SK-N-SH (cell line): Measurements from ENCODE around the gene ISM1. TPM values are rescaled to one million over a fixed set of nuclear protein-coding genes. Genes with fewer than 3 reads are reported as not detected.

Experiments used
- CTCF ChIA-PET: fragments of 300-600, 350-600 bp; formaldehyde crosslinking; extraction: SDS; loops from one replicate; lab custom pipeline; 2021; lab: Yijun Ruan, JAX
- POLR2A ChIA-PET: fragments of 350-600 bp; sonication (Branson Sonifier 250); formaldehyde crosslinking; extraction: SDS; loops from one replicate; lab custom pipeline; 2020; ENCODE audit warnings: antibody characterized with exemption, inconsistent platforms; lab: Yijun Ruan, JAX
- DNase-seq: peaks from one replicate; pipeline ENCODE4 v3.0.0; 2012
- H2AFZ ChIP-seq: fragments of 200-600 bp; sonication (generic); 2 replicates; pipeline ENCODE4 v1.8.1; 2016; ENCODE audit warnings: antibody characterized with exemption, mild to moderate bottlenecking, low read depth
- H3F3A ChIP-seq: fragments of 200-600 bp; sonication (generic); replicated peaks from 2 replicates; pipeline ENCODE3; 2016; ENCODE audit warnings: antibody characterized with exemption, mild to moderate bottlenecking; ENCODE audit not compliant: insufficient read depth
- H3K27ac ChIP-seq, 2 experiments: fragments of 200-500 bp in 1 of 2; fragments of 200-600 bp in 1 of 2; sonication (Bioruptor generic) in 1 of 2; sonication (generic), shearing (Covaris generic) in 1 of 2; 2 replicates each; pipeline versions ENCODE4 v1.5.1 to v1.6.1; 2014 to 2016; ENCODE audit warnings: low read depth in 2 of 2, inconsistent platforms in 1 of 2, low read length in 1 of 2, mild to moderate bottlenecking in 1 of 2, mixed read lengths in 1 of 2
- H3K27me3 ChIP-seq: fragments of 200-600 bp; sonication (generic), shearing (Covaris generic); 2 replicates; pipeline ENCODE4 v1.6.1; 2016; ENCODE audit warnings: mixed run types; ENCODE audit not compliant: insufficient read depth
- H3K36me3 ChIP-seq, 2 experiments: fragments of 200-500 bp in 1 of 2; fragments of 200-600 bp in 1 of 2; sonication (Bioruptor generic) in 1 of 2; sonication (generic) in 1 of 2; replicated peaks in 1 of 2; 2 replicates each; pipeline versions ENCODE3 to v1.5.1; 2014 to 2016; ENCODE audit warnings: low read length in 1 of 2, mild to moderate bottlenecking in 1 of 2; ENCODE audit not compliant: insufficient read depth in 2 of 2, control insufficient read depth in 1 of 2
- H3K4me1 ChIP-seq, 2 experiments: fragments of 200-500 bp in 1 of 2; fragments of 200-600 bp in 1 of 2; sonication (Bioruptor generic) in 1 of 2; sonication (generic), shearing (Covaris generic) in 1 of 2; 2 replicates each; pipeline versions ENCODE4 v1.5.1 to v1.6.1; 2014 to 2016; ENCODE audit warnings: low read depth in 1 of 2, low read length in 1 of 2, mixed run types in 1 of 2; ENCODE audit not compliant: insufficient read depth in 2 of 2, control insufficient read depth in 1 of 2
- H3K4me2 ChIP-seq: fragments of 200-600 bp; sonication (generic), shearing (Covaris generic); 2 replicates; pipeline ENCODE4 v1.6.1; 2017; ENCODE audit warnings: mixed run types
- H3K4me3 ChIP-seq, 2 experiments: fragments of 200-500 bp in 1 of 2; fragments of 200-600 bp in 1 of 2; sonication (Bioruptor generic) in 1 of 2; sonication (generic), shearing (Covaris generic) in 1 of 2; 2 replicates each; pipeline versions ENCODE4 v1.5.1 to v1.8.1; 2014 to 2016; ENCODE audit warnings: low read depth in 2 of 2, inconsistent platforms in 1 of 2, low read length in 1 of 2, mild to moderate bottlenecking in 1 of 2, mixed read lengths in 1 of 2, moderate library complexity in 1 of 2
- H3K79me2 ChIP-seq: fragments of 200-600 bp; sonication (generic); 2 replicates; pipeline ENCODE4 v1.8.1; 2017; ENCODE audit warnings: mild to moderate bottlenecking; ENCODE audit not compliant: insufficient read depth
- H3K9ac ChIP-seq: fragments of 200-600 bp; sonication (generic); 2 replicates; pipeline ENCODE4 v1.6.1; 2017; ENCODE audit warnings: mixed run types
- H3K9me2 ChIP-seq: fragments of 200-600 bp; sonication (generic); 2 replicates; pipeline ENCODE4 v1.6.1; 2017; ENCODE audit warnings: mixed run types
- H3K9me3 ChIP-seq: fragments of 200-600 bp; sonication (generic); 2 replicates; pipeline ENCODE4 v1.6.1; 2017; ENCODE audit warnings: mixed run types, mild to moderate bottlenecking, moderate library complexity
- H4K20me1 ChIP-seq: fragments of 200-600 bp; sonication (generic); 2 replicates; pipeline ENCODE4 v1.6.1; 2017; ENCODE audit warnings: mild to moderate bottlenecking, mixed run types; ENCODE audit not compliant: insufficient read depth
- FOSL2 ChIP-seq: IDR thresholded peaks from 2 replicates; pipeline ENCODE4 v1.4.0; 2012; ENCODE audit warnings: low read depth, mild to moderate bottlenecking, moderate library complexity, borderline replicate concordance
- FOXJ3 ChIP-seq: sonication (generic); formaldehyde crosslinking; IDR thresholded peaks from 2 replicates; pipeline ENCODE4 v1.5.1; 2020; ENCODE audit warnings: mild to moderate bottlenecking, missing genetic modification reagents
- FOXM1 ChIP-seq: IDR thresholded peaks from 2 replicates; pipeline ENCODE4 v1.4.0; 2012; ENCODE audit warnings: low read depth, mild to moderate bottlenecking
- GABPA ChIP-seq: IDR thresholded peaks from 2 replicates; pipeline ENCODE4 v1.4.0; 2012; ENCODE audit warnings: low read depth, mild to moderate bottlenecking
- GATA2 ChIP-seq: sonication (generic); formaldehyde crosslinking; IDR thresholded peaks from 2 replicates; pipeline ENCODE4 v1.5.0; 2020; ENCODE audit warnings: mild to moderate bottlenecking, missing genetic modification reagents
- MEF2A ChIP-seq: IDR thresholded peaks from 2 replicates; pipeline ENCODE4 v1.4.0; 2012; ENCODE audit warnings: low read depth, borderline replicate concordance
- MXI1 ChIP-seq: IDR thresholded peaks from 2 replicates; pipeline ENCODE4 v1.6.1; 2012; ENCODE audit warnings: mild to moderate bottlenecking, low read depth, low read length, improper control_type of control experiment
- RAD21 ChIP-seq: IDR thresholded peaks from 2 replicates; pipeline ENCODE4 v1.6.1; 2012; ENCODE audit warnings: mild to moderate bottlenecking, low read length
- RCOR1 ChIP-seq: fragments of 150-350 bp; IDR thresholded peaks from 2 replicates; pipeline ENCODE4 v1.6.1; 2017; ENCODE audit warnings: antibody characterized with exemption, low read length
- RFX5 ChIP-seq: IDR thresholded peaks from 2 replicates; pipeline ENCODE4 v1.6.1; 2012; ENCODE audit warnings: mild to moderate bottlenecking, improper control_type of control experiment, low read length
- SMC3 ChIP-seq: IDR thresholded peaks from 2 replicates; pipeline ENCODE4 v1.6.1; 2012; ENCODE audit warnings: low read depth, low read length, improper control_type of control experiment
- TAF1 ChIP-seq: IDR thresholded peaks from 2 replicates; pipeline ENCODE4 v1.6.1; 2012; ENCODE audit warnings: low read depth, mild to moderate bottlenecking, low read length, moderate library complexity, borderline replicate concordance
- TCF12 ChIP-seq: IDR thresholded peaks from 2 replicates; pipeline ENCODE4 v1.4.0; 2012
- TEAD4 ChIP-seq: IDR thresholded peaks from 2 replicates; pipeline ENCODE4 v1.4.0; 2012; ENCODE audit warnings: mild to moderate bottlenecking, borderline replicate concordance; ENCODE audit not compliant: insufficient read depth
- YY1 ChIP-seq: IDR thresholded peaks from 2 replicates; pipeline ENCODE4 v1.4.0; 2012; ENCODE audit warnings: low read depth, mild to moderate bottlenecking
- WGBS: methylation state at CpG from one replicate; pipeline ENCODE4 v1.1.6; 2017; ENCODE audit warnings: low lambda C conversion rate; 5-methylcytosine and 5-hydroxymethylcytosine counted together
- polyA plus RNA-seq, 3 experiments: library from polyadenylated mRNA; depleted of rRNA; stranded (reverse); fragments of >200 nt; gene quantifications; 2 replicates each; pipeline ENCODE4 v1.2.3, GENCODE V29; 2012
- TF ChIP-seq, protein P1 (sequence below): fragments of 150-350 bp; IDR thresholded peaks from 2 replicates; pipeline ENCODE4 v1.6.1; 2017; ENCODE audit warnings: antibody characterized with exemption, low read length, low read depth, borderline replicate concordance
- TF ChIP-seq, protein P2 (sequence below): IDR thresholded peaks from 2 replicates; pipeline ENCODE4 v1.4.0; 2012; ENCODE audit warnings: low read depth, borderline replicate concordance
- TF ChIP-seq, protein P3 (sequence below): IDR thresholded peaks from 2 replicates; pipeline ENCODE4; 2012
- TF ChIP-seq, protein P4 (sequence below): fragments of 200-600 bp; sonication (generic); IDR thresholded peaks from 2 replicates; pipeline ENCODE4 v1.6.1; 2017; ENCODE audit warnings: antibody characterized with exemption, mild to moderate bottlenecking, moderate library complexity
- TF ChIP-seq, protein P5 (sequence below): IDR thresholded peaks from 2 replicates; pipeline ENCODE4 v1.4.0; 2012; ENCODE audit warnings: low read depth

The ISM1 gene
- polyA plus RNA-seq, 1 of the 3 experiments (the other 2 are of a cell fraction), result not detected

DNA sequence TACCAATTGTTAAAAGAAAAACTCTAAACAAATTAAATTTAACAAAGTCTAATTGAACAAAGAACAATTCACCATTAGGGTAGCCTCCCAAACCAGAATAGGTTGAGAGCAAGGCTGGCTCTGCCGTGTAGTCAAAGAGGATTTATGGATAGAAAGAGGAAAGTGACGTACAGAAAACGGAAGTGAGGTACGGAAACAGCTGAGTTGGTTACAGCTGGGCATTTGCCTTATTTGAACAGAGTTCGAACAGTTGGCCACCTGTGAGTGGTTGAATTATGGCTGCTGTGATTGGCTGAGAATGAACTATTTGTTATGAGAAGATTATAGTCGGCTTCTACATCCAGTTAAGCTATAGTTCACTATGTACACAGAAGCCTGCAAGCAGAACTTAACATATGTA is 18.5 kb upstream of the ISM1 start:
- ChIA-PET CTCF (interaction anchor here (0.6 to 1.7 kb wide), 2 partner anchors 83 to 163 kb away, joined by 3 to 4 read pairs; no protein-coding TSS in a partner anchor), POLR2A (no interaction called here)
- no peak overlapping the region for H3K4me2 ChIP-seq
- H3K9ac ChIP-seq, result no peak overlapping the region
- H3F3A ChIP-seq, result no peaks in the 10 kb centered on the region
- H3K9me3 ChIP-seq, result no peaks in the 10 kb centered on the region
- H3K36me3 ChIP-seq, result no peaks in the 10 kb centered on the region
- H3K9me2 ChIP-seq, result no peaks in the 10 kb centered on the region
- H2AFZ ChIP-seq, result no peak overlapping the region
- no peak overlapping the region for H3K4me3 ChIP-seq
- H3K27ac ChIP-seq, result no peak overlapping the region
- TF ChIP-seq, protein P1, sequence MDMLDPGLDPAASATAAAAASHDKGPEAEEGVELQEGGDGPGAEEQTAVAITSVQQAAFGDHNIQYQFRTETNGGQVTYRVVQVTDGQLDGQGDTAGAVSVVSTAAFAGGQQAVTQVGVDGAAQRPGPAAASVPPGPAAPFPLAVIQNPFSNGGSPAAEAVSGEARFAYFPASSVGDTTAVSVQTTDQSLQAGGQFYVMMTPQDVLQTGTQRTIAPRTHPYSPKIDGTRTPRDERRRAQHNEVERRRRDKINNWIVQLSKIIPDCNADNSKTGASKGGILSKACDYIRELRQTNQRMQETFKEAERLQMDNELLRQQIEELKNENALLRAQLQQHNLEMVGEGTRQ, result no peak
- no peak for TF ChIP-seq TEAD4
- TF ChIP-seq, protein P2, sequence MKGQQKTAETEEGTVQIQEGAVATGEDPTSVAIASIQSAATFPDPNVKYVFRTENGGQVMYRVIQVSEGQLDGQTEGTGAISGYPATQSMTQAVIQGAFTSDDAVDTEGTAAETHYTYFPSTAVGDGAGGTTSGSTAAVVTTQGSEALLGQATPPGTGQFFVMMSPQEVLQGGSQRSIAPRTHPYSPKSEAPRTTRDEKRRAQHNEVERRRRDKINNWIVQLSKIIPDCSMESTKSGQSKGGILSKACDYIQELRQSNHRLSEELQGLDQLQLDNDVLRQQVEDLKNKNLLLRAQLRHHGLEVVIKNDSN, result no peak
- no peak for TF ChIP-seq SMC3
- TF ChIP-seq, protein P3, sequence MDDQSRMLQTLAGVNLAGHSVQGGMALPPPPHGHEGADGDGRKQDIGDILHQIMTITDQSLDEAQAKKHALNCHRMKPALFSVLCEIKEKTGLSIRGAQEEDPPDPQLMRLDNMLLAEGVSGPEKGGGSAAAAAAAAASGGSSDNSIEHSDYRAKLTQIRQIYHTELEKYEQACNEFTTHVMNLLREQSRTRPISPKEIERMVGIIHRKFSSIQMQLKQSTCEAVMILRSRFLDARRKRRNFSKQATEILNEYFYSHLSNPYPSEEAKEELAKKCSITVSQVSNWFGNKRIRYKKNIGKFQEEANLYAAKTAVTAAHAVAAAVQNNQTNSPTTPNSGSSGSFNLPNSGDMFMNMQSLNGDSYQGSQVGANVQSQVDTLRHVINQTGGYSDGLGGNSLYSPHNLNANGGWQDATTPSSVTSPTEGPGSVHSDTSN, result no peak
- no peak for TF ChIP-seq TAF1
- no peak for TF ChIP-seq FOXJ3 (CRISPR knock-in tag)
- 50% methylated on average over 6 of the region's 6 CpGs for WGBS
- H4K20me1 ChIP-seq, result no peaks in the 10 kb centered on the region
- H3K79me2 ChIP-seq, result no peaks in the 10 kb centered on the region
- H3K27me3 ChIP-seq, result no peaks in the 10 kb centered on the region
- DNase-seq, result no peak
- no peaks in the 10 kb centered on the region for H3K4me1 ChIP-seq

DNA sequence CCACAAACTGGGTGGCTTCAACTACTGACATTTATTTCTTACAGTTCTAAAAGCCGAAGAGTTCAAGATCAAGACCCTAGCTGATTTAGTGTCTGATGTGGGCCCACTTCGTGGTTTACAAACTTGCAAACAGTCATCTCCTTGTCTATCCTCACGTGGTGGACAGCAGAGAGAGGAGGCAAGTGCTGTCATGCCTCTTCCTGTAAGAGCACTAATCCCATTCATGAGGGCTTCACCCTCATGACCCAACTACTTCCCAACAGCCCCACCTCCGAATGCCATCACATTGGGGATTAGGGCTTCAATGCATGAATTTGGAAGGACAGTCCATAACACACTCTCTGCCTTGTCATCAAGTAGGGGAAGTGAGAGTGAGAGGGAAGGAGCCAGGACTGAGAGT is 15.6 kb upstream of the ISM1 start:
- Histone ChIP-seq H3F3A (no peaks in the 10 kb centered on the region), H3K79me2 (no peaks in the 10 kb centered on the region), H3K4me3 (no peak overlapping the region), H3K9me2 (no peaks in the 10 kb centered on the region), H2AFZ (no peak overlapping the region), H4K20me1 (no peaks in the 10 kb centered on the region), H3K27ac (no peak overlapping the region), H3K9ac (no peak overlapping the region), H3K27me3 (no peaks in the 10 kb centered on the region), H3K4me1 (no peaks in the 10 kb centered on the region), H3K36me3 (no peaks in the 10 kb centered on the region), H3K9me3 (no peaks in the 10 kb centered on the region), H3K4me2 (no peak overlapping the region)
- ChIA-PET POLR2A (no interaction called here), CTCF (no interaction called here)
- TF ChIP-seq, protein P4, sequence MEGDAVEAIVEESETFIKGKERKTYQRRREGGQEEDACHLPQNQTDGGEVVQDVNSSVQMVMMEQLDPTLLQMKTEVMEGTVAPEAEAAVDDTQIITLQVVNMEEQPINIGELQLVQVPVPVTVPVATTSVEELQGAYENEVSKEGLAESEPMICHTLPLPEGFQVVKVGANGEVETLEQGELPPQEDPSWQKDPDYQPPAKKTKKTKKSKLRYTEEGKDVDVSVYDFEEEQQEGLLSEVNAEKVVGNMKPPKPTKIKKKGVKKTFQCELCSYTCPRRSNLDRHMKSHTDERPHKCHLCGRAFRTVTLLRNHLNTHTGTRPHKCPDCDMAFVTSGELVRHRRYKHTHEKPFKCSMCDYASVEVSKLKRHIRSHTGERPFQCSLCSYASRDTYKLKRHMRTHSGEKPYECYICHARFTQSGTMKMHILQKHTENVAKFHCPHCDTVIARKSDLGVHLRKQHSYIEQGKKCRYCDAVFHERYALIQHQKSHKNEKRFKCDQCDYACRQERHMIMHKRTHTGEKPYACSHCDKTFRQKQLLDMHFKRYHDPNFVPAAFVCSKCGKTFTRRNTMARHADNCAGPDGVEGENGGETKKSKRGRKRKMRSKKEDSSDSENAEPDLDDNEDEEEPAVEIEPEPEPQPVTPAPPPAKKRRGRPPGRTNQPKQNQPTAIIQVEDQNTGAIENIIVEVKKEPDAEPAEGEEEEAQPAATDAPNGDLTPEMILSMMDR, result no peak
- TF ChIP-seq MXI1 (no peak), TCF12 (no peak), GABPA (no peak), RFX5 (no peak), TEAD4 (no peak), MEF2A (no peak), FOSL2 (no peak), FOXJ3 (CRISPR knock-in tag) (no peak), GATA2 (CRISPR knock-in tag) (no peak), RCOR1 (no peak), SMC3 (no peak), YY1 (no peak), FOXM1 (no peak), RAD21 (no peak)
- TF ChIP-seq, protein P3, result no peak
- TF ChIP-seq, protein P5, sequence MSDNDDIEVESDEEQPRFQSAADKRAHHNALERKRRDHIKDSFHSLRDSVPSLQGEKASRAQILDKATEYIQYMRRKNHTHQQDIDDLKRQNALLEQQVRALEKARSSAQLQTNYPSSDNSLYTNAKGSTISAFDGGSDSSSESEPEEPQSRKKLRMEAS, result no peak
- WGBS, result 2% methylated on average over 4 of the region's 4 CpGs
- no peak for DNase-seq
